H1 (cell line): ENCODE measurements around the gene PTPRE. TPM values are rescaled to one million over a fixed set of nuclear protein-coding genes. Genes with fewer than 3 reads are reported as not detected.

Experiments
- CTCF ChIA-PET: fragments of 300-600 bp; sonication (Branson Sonifier 250); formaldehyde crosslinking; loops from one replicate; lab custom pipeline; 2021; ENCODE audit not compliant: partially characterized antibody; lab: Charles Lee
- POLR2A ChIA-PET: fragments of 300-600 bp; sonication (Branson Sonifier 250); formaldehyde crosslinking; loops from one replicate; lab custom pipeline; 2021; ENCODE audit warnings: inconsistent platforms; ENCODE audit not compliant: partially characterized antibody; lab: Charles Lee
- DNase-seq, 2 experiments: peaks; one replicate each; pipeline versions ENCODE4 v3.0.0 to v3.0.0-alpha.2; 2010 to 2022; ENCODE audit warnings: low spot score in 2 of 2, low read depth in 1 of 2, mixed read lengths in 1 of 2
- FAIRE-seq: peaks from 2 replicates; lab custom pipeline; 2011; peaks lifted over from hg19 to GRCh38; lab: Jason Lieb, UNC
- H2AFZ ChIP-seq: 2 replicates; pipeline ENCODE4 v1.8.1; 2012; ENCODE audit warnings: low read length, inconsistent platforms
- H2AK5ac ChIP-seq: 2 replicates; pipeline ENCODE4 v1.6.1; 2013; ENCODE audit warnings: low read depth, low read length
- H2BK120ac ChIP-seq: replicated peaks from 2 replicates; pipeline ENCODE3; 2013; ENCODE audit warnings: low read depth, low read length, inconsistent platforms
- H2BK12ac ChIP-seq: 2 replicates; pipeline ENCODE4 v1.6.1; 2013; ENCODE audit warnings: low read depth, low read length
- H2BK15ac ChIP-seq: 2 replicates; pipeline ENCODE4 v1.6.1; 2013; ENCODE audit warnings: low read length
- H2BK20ac ChIP-seq: 2 replicates; pipeline ENCODE4 v1.6.1; 2013; ENCODE audit warnings: low read length
- H2BK5ac ChIP-seq: 2 replicates; pipeline ENCODE4 v1.6.1; 2013; ENCODE audit warnings: low read depth, low read length
- H3K14ac ChIP-seq: 2 replicates; pipeline ENCODE4 v1.6.1; 2013; ENCODE audit warnings: inconsistent platforms; ENCODE audit not compliant: insufficient read length
- H3K18ac ChIP-seq: 2 replicates; pipeline ENCODE4 v1.6.1; 2013; ENCODE audit warnings: low read length; ENCODE audit errors: extremely low read depth
- H3K23ac ChIP-seq: 2 replicates; pipeline ENCODE4 v1.6.1; 2013; ENCODE audit warnings: inconsistent platforms; ENCODE audit not compliant: insufficient read length
- H3K23me2 ChIP-seq: 2 replicates; pipeline ENCODE4 v1.6.1; 2013; ENCODE audit warnings: low read depth, low read length
- H3K27ac ChIP-seq: 2 replicates; pipeline ENCODE4 v1.6.1; 2011; ENCODE audit warnings: low read depth, low read length, inconsistent platforms
- H3K27me3 ChIP-seq, 4 experiments: replicated peaks in 1 of 4; 1 replicate in 1 of 4; 2 replicates in 3 of 4; pipeline versions ENCODE4 v1.6.1 to v1.8.1; 2011 to 2013; ENCODE audit warnings: low read length in 3 of 4, mild to moderate bottlenecking in 3 of 4, inconsistent platforms in 2 of 4, mixed read lengths in 2 of 4, moderate library complexity in 1 of 4; ENCODE audit not compliant: control insufficient read depth in 3 of 4, insufficient read depth in 3 of 4; ENCODE audit errors: extremely low read depth in 1 of 4
- H3K36me3 ChIP-seq, 4 experiments: 2 replicates each; pipeline versions ENCODE4 v1.6.1 to v1.8.1; 2011 to 2013; ENCODE audit warnings: mild to moderate bottlenecking in 4 of 4, low read length in 3 of 4, moderate library complexity in 2 of 4, control low read depth in 1 of 4, inconsistent platforms in 1 of 4; ENCODE audit not compliant: insufficient read depth in 4 of 4, control insufficient read depth in 2 of 4
- H3K4ac ChIP-seq: replicated peaks from 2 replicates; pipeline ENCODE3; 2013; ENCODE audit warnings: low read length, low read depth, mixed read lengths, inconsistent platforms; ENCODE audit not compliant: insufficient read length
- H3K4me1 ChIP-seq, 4 experiments: replicated peaks in 1 of 4; 1 replicate in 1 of 4; 2 replicates in 3 of 4; pipeline versions ENCODE4 v1.6.1 to v1.8.1; 2011 to 2013; ENCODE audit warnings: low read length in 3 of 4, inconsistent platforms in 2 of 4, mixed read lengths in 1 of 4; ENCODE audit not compliant: insufficient read depth in 4 of 4, control insufficient read depth in 3 of 4
- H3K4me2 ChIP-seq, 2 experiments: 2 replicates each; pipeline versions ENCODE4 v1.6.1 to v1.8.1; 2011 to 2013; ENCODE audit warnings: low read depth in 2 of 2, low read length in 2 of 2, control low read depth in 1 of 2, inconsistent platforms in 1 of 2, mild to moderate bottlenecking in 1 of 2; ENCODE audit not compliant: insufficient read depth in 1 of 2
- H3K4me3 ChIP-seq, 4 experiments: fragments of 200-600, 300-600 bp in 1 of 4; sonication (generic), shearing (Covaris generic), sonication (Bioruptor Twin) in 1 of 4; 2 replicates each; pipeline versions ENCODE4 v1.5.1 to v1.8.1; 2011 to 2016; ENCODE audit warnings: low read length in 4 of 4, low read depth in 3 of 4, control low read depth in 2 of 4, inconsistent platforms in 2 of 4, mild to moderate bottlenecking in 2 of 4, mixed read lengths in 1 of 4, moderate library complexity in 1 of 4; ENCODE audit not compliant: insufficient read depth in 2 of 4; ENCODE audit errors: extremely low read depth in 1 of 4
- H3K56ac ChIP-seq: replicated peaks from 2 replicates; pipeline ENCODE3; 2013; ENCODE audit warnings: low read depth, mild to moderate bottlenecking, mixed read lengths, low read length, inconsistent platforms; ENCODE audit not compliant: insufficient read length
- H3K79me1 ChIP-seq: 2 replicates; pipeline ENCODE4 v1.6.1; 2013; ENCODE audit warnings: low read depth, low read length, control low read depth
- H3K79me2 ChIP-seq, 2 experiments: 2 replicates each; pipeline versions ENCODE4 v1.6.1 to v1.8.1; 2012 to 2013; ENCODE audit warnings: low read length in 2 of 2, mild to moderate bottlenecking in 2 of 2, inconsistent platforms in 1 of 2; ENCODE audit not compliant: insufficient read depth in 2 of 2, control insufficient read depth in 1 of 2
- H3K9ac ChIP-seq, 4 experiments: replicated peaks in 1 of 4; 1 replicate in 1 of 4; 2 replicates in 3 of 4; pipeline versions ENCODE4 v1.6.1 to v1.8.1; 2011 to 2013; ENCODE audit warnings: low read depth in 3 of 4, low read length in 3 of 4, control low read depth in 2 of 4, mild to moderate bottlenecking in 2 of 4, moderate library complexity in 2 of 4, inconsistent platforms in 1 of 4; ENCODE audit errors: extremely low read depth in 1 of 4
- H3K9me3 ChIP-seq, 2 experiments: 2 replicates each; pipeline versions ENCODE4 v1.6.1 to v1.8.1; 2012 to 2013; ENCODE audit warnings: mild to moderate bottlenecking in 2 of 2, moderate library complexity in 2 of 2, control low read depth in 1 of 2, inconsistent platforms in 1 of 2, low read depth in 1 of 2, low read length in 1 of 2, mixed read lengths in 1 of 2; ENCODE audit not compliant: insufficient read depth in 2 of 2
- H4K20me1 ChIP-seq, 2 experiments: replicated peaks in 1 of 2; 2 replicates each; pipeline versions ENCODE3 to v1.8.1; 2011 to 2013; ENCODE audit warnings: inconsistent platforms in 2 of 2, low read length in 2 of 2, mild to moderate bottlenecking in 1 of 2; ENCODE audit not compliant: insufficient read depth in 2 of 2, control insufficient read depth in 1 of 2
- H4K5ac ChIP-seq: 2 replicates; pipeline ENCODE4 v1.6.1; 2013; ENCODE audit warnings: low read length, low read depth, mixed read lengths, inconsistent platforms; ENCODE audit not compliant: insufficient read length
- H4K8ac ChIP-seq: 2 replicates; pipeline ENCODE4 v1.8.0; 2013; ENCODE audit warnings: mild to moderate bottlenecking, moderate library complexity, low read length, inconsistent platforms; ENCODE audit not compliant: insufficient read depth; ENCODE audit errors: extremely low read depth
- H4K91ac ChIP-seq: replicated peaks from 2 replicates; pipeline ENCODE3; 2013; ENCODE audit warnings: low read length, mixed read lengths, inconsistent platforms; ENCODE audit not compliant: insufficient read length
- CBX5 ChIP-seq: fragments of 300-800, 300-1000 bp; sonication (generic); IDR thresholded peaks from 2 replicates; pipeline ENCODE4 v1.7.1; 2016; ENCODE audit warnings: antibody characterized with exemption, low read length, low read depth
- EGR1 ChIP-seq: IDR thresholded peaks from 2 replicates; pipeline ENCODE4 v1.6.1; 2011; ENCODE audit warnings: low read depth, low read length, borderline replicate concordance
- GABPA ChIP-seq: IDR thresholded peaks from 2 replicates; pipeline ENCODE4 v1.6.1; 2011; ENCODE audit warnings: mild to moderate bottlenecking, low read length, moderate library complexity, borderline replicate concordance; ENCODE audit not compliant: insufficient read depth
- KDM1A ChIP-seq: fragments of 200-600, 300-600 bp; sonication (generic); IDR thresholded peaks from 2 replicates; pipeline ENCODE4 v1.7.1; 2016; ENCODE audit warnings: mild to moderate bottlenecking, low read length, borderline replicate concordance
- PHF8 ChIP-seq: fragments of 200-600 bp; sonication (generic); conservative IDR thresholded peaks from 2 replicates; pipeline ENCODE4 v1.7.1; 2012; ENCODE audit warnings: low read depth, mild to moderate bottlenecking, inconsistent platforms, low read length, moderate library complexity
- SRF ChIP-seq: IDR thresholded peaks from 2 replicates; pipeline ENCODE4 v1.6.1; 2011; ENCODE audit warnings: mild to moderate bottlenecking, low read depth, low read length, moderate library complexity
- TAF1 ChIP-seq: IDR thresholded peaks from 2 replicates; pipeline ENCODE4 v1.6.1; 2011; ENCODE audit warnings: mild to moderate bottlenecking, low read depth, low read length
- TEAD4 ChIP-seq: IDR thresholded peaks from 2 replicates; pipeline ENCODE4 v1.6.1; 2012; ENCODE audit warnings: low read depth, low read length, inconsistent platforms, mixed read lengths
- WGBS, 2 experiments: shearing (Covaris generic) in 1 of 2; methylation state at CpG; one replicate each; pipeline versions ENCODE4 v1.1.6 to v1.1.7; 2013 to 2015; ENCODE audit warnings: low lambda C conversion rate in 2 of 2, mixed read lengths in 2 of 2, inconsistent platforms in 1 of 2, low coverage in 1 of 2, missing lambda C conversion rate in 1 of 2; ENCODE audit not compliant: insufficient replicate concordance in 2 of 2, insufficient coverage in 1 of 2, insufficient read length in 1 of 2; ENCODE audit errors: extremely low coverage in 1 of 2, missing lambda C conversion rate in 1 of 2; 5-methylcytosine and 5-hydroxymethylcytosine counted together
- polyA plus RNA-seq, 7 experiments: library from polyadenylated mRNA; depleted of rRNA in 3 of 7; stranded (reverse) in 5 of 7; unstranded in 2 of 7; fragments of >200 nt in 5 of 7; fragments of 200-250 nt in 2 of 7; gene quantifications; 1 replicate in 5 of 7; 2 replicates in 1 of 7; 4 replicates in 1 of 7; pipeline versions ENCODE4 v1.2.1 to v1.2.3, GENCODE V29; 2011 to 2013; ENCODE audit warnings: missing spikeins in 2 of 7, mixed read lengths in 2 of 7
- total RNA-seq: library from RNA; stranded (reverse); fragmentation: NEBNext Ultra II Directional; extraction: Animal tissue kit (Norgen Biotek cat#: 25700); gene quantifications from 2 replicates; pipeline ENCODE4 v1.2.1, GENCODE V29; 2021
- TF ChIP-seq, protein P1 (sequence below): IDR thresholded peaks from 2 replicates; pipeline ENCODE4 v1.6.1; 2012; ENCODE audit warnings: inconsistent platforms
- TF ChIP-seq, protein P2 (sequence below): IDR thresholded peaks from 2 replicates; pipeline ENCODE4 v1.6.1; 2012; ENCODE audit warnings: low read length, inconsistent platforms

The PTPRE gene
- total and polyA plus RNA-seq, 2 of the 8 experiments (the other 6 are each of a cell fraction or from before 2014, with no cell fraction given), result 0.33 to 0.54 TPM

DNA sequence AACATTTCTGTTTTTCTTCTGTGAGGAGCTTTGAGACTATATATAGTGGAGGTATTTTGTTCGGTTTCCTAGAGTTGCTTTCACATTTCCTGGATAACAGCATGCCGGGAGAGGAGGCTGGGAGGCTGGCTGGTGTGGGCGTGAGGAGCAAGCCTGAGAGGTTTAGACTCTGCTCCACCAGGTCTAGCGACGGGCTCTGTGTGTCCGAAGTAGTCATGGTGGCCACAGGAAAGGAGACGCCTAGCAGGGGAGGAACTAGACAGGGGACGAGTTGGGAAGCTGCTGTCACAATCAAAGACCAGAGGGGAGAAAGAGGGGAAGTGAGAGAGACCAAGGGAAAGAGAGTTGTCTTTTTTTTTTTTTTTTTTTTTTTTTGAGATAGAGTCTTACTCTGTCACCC, 19.6 kb downstream of the PTPRE start:
- Histone ChIP-seq H2BK5ac (no peak overlapping the region), H2BK12ac (no peak overlapping the region), H3K18ac (no peak overlapping the region), H3K4me2 (no peak overlapping the region), H4K5ac (no peak overlapping the region), H3K9ac (no peak overlapping the region), H2BK120ac (no peak overlapping the region), H3K79me1 (no peaks in the 10 kb centered on the region), H2AK5ac (no peak overlapping the region), H2BK15ac (no peak overlapping the region), H3K79me2 (no peaks in the 10 kb centered on the region), H3K27ac (no peak overlapping the region), H3K4me3 (no peak overlapping the region), H3K56ac (no peak overlapping the region), H2BK20ac (no peak overlapping the region), H4K8ac (no peak overlapping the region), H3K4me1 (no peaks in the 10 kb centered on the region), H3K4ac (no peak overlapping the region), H4K20me1 (no peaks in the 10 kb centered on the region), H3K36me3 (no peaks in the 10 kb centered on the region), H3K9me3 (no peaks in the 10 kb centered on the region), H2AFZ (no peak overlapping the region), H3K14ac (no peak overlapping the region), H3K27me3 (no peaks in the 10 kb centered on the region), H3K23me2 (no peaks in the 10 kb centered on the region), H3K23ac (no peak overlapping the region), H4K91ac (no peak overlapping the region)
- ChIA-PET CTCF (interaction anchor here (0.5 to 1.6 kb wide), 4 partner anchors 10 to 90 kb away, joined by 3 to 5 read pairs (median 3); no protein-coding TSS in a partner anchor), POLR2A (no interaction called here)
- WGBS, 2 experiments, result 94% methylated on average over 8 of the region's 8 CpGs; no CpG with 5 or more reads in 1 of the 2 experiments
- DNase-seq (no peak), FAIRE-seq (no peak)
- no peak for TF ChIP-seq CBX5
- TF ChIP-seq, protein P1, sequence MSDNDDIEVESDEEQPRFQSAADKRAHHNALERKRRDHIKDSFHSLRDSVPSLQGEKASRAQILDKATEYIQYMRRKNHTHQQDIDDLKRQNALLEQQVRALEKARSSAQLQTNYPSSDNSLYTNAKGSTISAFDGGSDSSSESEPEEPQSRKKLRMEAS, result no peak
- TF ChIP-seq SRF, result no peak
- TF ChIP-seq PHF8, result no peak
- TF ChIP-seq TAF1, result no peak
- TF ChIP-seq KDM1A, result no peak
- TF ChIP-seq, protein P2, sequence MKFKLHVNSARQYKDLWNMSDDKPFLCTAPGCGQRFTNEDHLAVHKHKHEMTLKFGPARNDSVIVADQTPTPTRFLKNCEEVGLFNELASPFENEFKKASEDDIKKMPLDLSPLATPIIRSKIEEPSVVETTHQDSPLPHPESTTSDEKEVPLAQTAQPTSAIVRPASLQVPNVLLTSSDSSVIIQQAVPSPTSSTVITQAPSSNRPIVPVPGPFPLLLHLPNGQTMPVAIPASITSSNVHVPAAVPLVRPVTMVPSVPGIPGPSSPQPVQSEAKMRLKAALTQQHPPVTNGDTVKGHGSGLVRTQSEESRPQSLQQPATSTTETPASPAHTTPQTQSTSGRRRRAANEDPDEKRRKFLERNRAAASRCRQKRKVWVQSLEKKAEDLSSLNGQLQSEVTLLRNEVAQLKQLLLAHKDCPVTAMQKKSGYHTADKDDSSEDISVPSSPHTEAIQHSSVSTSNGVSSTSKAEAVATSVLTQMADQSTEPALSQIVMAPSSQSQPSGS, result no peak
- no peak for TF ChIP-seq EGR1
- TF ChIP-seq TEAD4, result no peak
- no peak for TF ChIP-seq GABPA
